Transverse colon (tissue), 3 donors: ENCODE measurements around the gene SYNE1.

ENCODE experiments used
- CTCF ChIP-seq, 5 experiments: fragments of 200-600 bp in 3 of 5; fragments of 450-650 bp in 2 of 5; sonication (generic) in 3 of 5; IDR thresholded peaks; 1 replicate in 2 of 5; 2 replicates in 3 of 5; pipeline ENCODE4 v1.5.1; 2016 to 2017; ENCODE audit warnings: antibody characterized with exemption in 5 of 5, inconsistent platforms in 3 of 5, mild to moderate bottlenecking in 2 of 5, moderate library complexity in 1 of 5
- EP300 ChIP-seq: sonication (generic); formaldehyde crosslinking; IDR thresholded peaks from one replicate; pipeline ENCODE4 v1.6.1; 2017; ENCODE audit warnings: antibody characterized with exemption, low read depth

- TF ChIP-seq CTCF (IDR thresholded peaks at IDR 0.05) (no peak), EP300 (no peak)
Observed at GRCh38 chr6:152136449-152136825, 500.7 kb downstream of the SYNE1 start.
